ENCODE data around the gene SNX33. TPM values are rescaled to one million over a fixed set of nuclear protein-coding genes. Genes with fewer than 3 reads are reported as not detected.
A peak's percentile ranks its signal among the peaks of the same experiment; 100 is the strongest.
"Not testable (repeated sequence)": the region's sequence is repeated elsewhere in the genome, so short reads cannot be mapped to it uniquely, and the experiment has no call there.

SNX33 gene
- total and polyA plus RNA-seq, 2 experiments from 2014 or later = 6.2 to 21.2 TPM

DNA sequence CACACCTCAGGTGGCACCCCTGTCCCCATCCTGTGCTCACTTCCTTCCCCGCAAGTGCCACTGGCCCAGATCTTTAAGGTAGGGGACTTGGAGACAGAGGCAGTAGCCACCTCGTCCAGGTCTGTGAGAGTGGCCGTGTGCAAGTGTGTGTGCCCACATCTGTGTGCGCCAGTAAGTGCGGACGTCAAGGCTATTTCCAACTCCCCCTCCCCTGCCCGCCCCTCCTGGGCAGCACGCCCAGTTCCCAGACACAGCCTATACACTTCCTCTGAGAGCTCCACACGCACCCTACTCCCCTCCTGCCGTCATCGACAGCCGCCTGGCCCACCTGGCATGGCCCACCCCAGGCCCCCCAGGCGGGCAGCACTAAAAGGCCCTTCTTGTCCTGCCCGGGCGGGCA, 61.7 kb downstream of the SNX33 start:
- H3K27me3 ChIP-seq (ENCODE audit: insufficient read depth) = peaks cover 12% of the 10 kb centered on the region
- not testable (repeated sequence) for H3F3A ChIP-seq (replicated peaks; ENCODE audit: low read depth); H3K79me2 ChIP-seq (replicated peaks; ENCODE audit: insufficient read depth); H3K9me3 Mint-ChIP-seq; H3K4me3 ChIP-seq; ATAC-seq; H2AFZ ChIP-seq; H3K4me2 ChIP-seq; H3K27ac Mint-ChIP-seq; H3K36me3 ChIP-seq (ENCODE audit: insufficient read depth); H3K4me3 Mint-ChIP-seq; H3K9me2 ChIP-seq (ENCODE audit: insufficient read depth); DNase-seq (ENCODE audit: low spot score); H3K27ac ChIP-seq (ENCODE audit: low read depth); H3K36me3 Mint-ChIP-seq (ENCODE audit: low read depth); H3K4me1 ChIP-seq (ENCODE audit: insufficient read depth); H4K20me1 ChIP-seq (replicated peaks; ENCODE audit: insufficient read depth)
- Mint-ChIP-seq H3K4me1 (peaks cover 31% of the 10 kb centered on the region), H3K27me3 (ENCODE audit: insufficient read depth, low read depth, poor library complexity) (peaks cover 17% of the 10 kb centered on the region)

DNA sequence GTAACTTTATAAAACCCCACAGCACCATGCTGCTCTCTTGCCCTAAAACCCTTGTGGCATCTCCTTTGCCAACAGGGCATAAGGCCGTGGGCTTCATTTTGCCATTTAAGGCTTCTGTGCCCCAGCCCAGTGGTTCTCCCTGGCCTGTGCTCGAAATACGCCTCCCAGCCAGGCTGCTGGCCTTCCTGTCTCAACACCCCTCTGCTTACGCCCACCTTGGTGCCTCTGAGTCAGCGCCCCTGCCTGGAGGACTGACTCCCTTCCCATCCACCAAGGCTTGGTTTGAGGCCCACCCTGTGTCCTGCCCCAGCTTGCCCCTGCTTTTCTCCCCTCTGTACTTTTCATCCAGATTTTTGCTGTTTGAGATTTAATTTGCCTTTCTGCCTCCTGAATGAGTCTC, 63.2 kb downstream of the SNX33 start:
- DNase-seq (ENCODE audit: low spot score); H3K79me2 ChIP-seq (replicated peaks; ENCODE audit: insufficient read depth); H3K9me2 ChIP-seq (ENCODE audit: insufficient read depth); H3K36me3 Mint-ChIP-seq (ENCODE audit: low read depth); H4K20me1 ChIP-seq (replicated peaks; ENCODE audit: insufficient read depth); H3K4me2 ChIP-seq; H3K4me1 ChIP-seq (ENCODE audit: insufficient read depth); H2AFZ ChIP-seq; H3K36me3 ChIP-seq (ENCODE audit: insufficient read depth); H3K9me3 Mint-ChIP-seq; H3K27ac ChIP-seq (ENCODE audit: low read depth); H3K4me3 Mint-ChIP-seq; H3K27ac Mint-ChIP-seq; H3F3A ChIP-seq (replicated peaks; ENCODE audit: low read depth); ATAC-seq; H3K4me3 ChIP-seq: not testable (repeated sequence)
- peaks cover 28% of the 10 kb centered on the region for H3K4me1 Mint-ChIP-seq
- H3K27me3 Mint-ChIP-seq (ENCODE audit: insufficient read depth, low read depth, poor library complexity) = peaks cover 18% of the 10 kb centered on the region
- peaks cover 12% of the 10 kb centered on the region for H3K27me3 ChIP-seq (ENCODE audit: insufficient read depth)

DNA sequence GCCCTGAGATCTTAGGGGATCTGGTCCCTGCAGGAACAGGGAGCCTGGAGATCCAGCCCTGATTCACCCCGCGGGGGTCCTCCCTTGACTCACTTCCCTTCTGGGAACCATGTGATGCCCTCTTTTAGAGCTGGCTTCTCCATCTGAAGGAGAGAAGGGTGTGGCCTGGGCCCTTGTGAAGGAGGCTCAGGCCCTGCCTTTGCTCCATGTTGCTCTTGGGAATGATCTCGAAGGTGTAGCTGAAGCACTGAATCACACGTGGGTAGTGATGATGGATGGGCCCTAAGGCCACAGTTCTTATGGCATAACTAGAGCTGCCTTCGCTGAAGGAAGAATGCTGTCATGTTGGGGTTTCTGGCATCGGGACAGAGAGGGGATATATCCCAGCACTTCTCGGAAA, 63.8 kb downstream of the SNX33 start:
- H3K27ac ChIP-seq (ENCODE audit: low read depth); H3F3A ChIP-seq (replicated peaks; ENCODE audit: low read depth); H3K36me3 Mint-ChIP-seq (ENCODE audit: low read depth); DNase-seq (ENCODE audit: low spot score); H4K20me1 ChIP-seq (replicated peaks; ENCODE audit: insufficient read depth); H2AFZ ChIP-seq; H3K36me3 ChIP-seq (ENCODE audit: insufficient read depth); H3K4me1 ChIP-seq (ENCODE audit: insufficient read depth); H3K4me2 ChIP-seq; H3K9me3 Mint-ChIP-seq; H3K4me3 ChIP-seq; ATAC-seq; H3K79me2 ChIP-seq (replicated peaks; ENCODE audit: insufficient read depth); H3K27ac Mint-ChIP-seq; H3K9me2 ChIP-seq (ENCODE audit: insufficient read depth): not testable (repeated sequence)
- peaks cover 24% of the 10 kb centered on the region for H3K4me1 Mint-ChIP-seq
- H3K27me3 ChIP-seq (ENCODE audit: insufficient read depth) = peaks cover 12% of the 10 kb centered on the region
- peak overlapping the region; percentile 49; the same call in 2 of the 3 replicates for H3K4me3 Mint-ChIP-seq
- peaks cover 18% of the 10 kb centered on the region for H3K27me3 Mint-ChIP-seq (ENCODE audit: insufficient read depth, low read depth, poor library complexity)

Other genes with a start within 250 kb of the SNX33 start
- gene SIN3A, start 196.2 kb upstream of the SNX33 start, total RNA-seq (2014; rRNA removed; shearing (Covaris generic)) = 68.4 and 73.0 TPM in 2 replicates
- gene SIN3A, start 196.2 kb upstream of the SNX33 start, polyA plus RNA-seq (2016; fragmentation: Nextera tagmentation; extraction: Ambion mirVana) = 22.6 and 24.3 TPM in 2 replicates
- gene PTPN9, start 68.6 kb upstream of the SNX33 start, total RNA-seq (2014; rRNA removed; shearing (Covaris generic)) = 27.2 and 32.7 TPM in 2 replicates
- gene PTPN9, start 68.6 kb upstream of the SNX33 start, polyA plus RNA-seq (2016; fragmentation: Nextera tagmentation; extraction: Ambion mirVana) = 12.1 and 13.3 TPM in 2 replicates
- gene SNUPN, start 22.2 kb upstream of the SNX33 start, total RNA-seq (2014; rRNA removed; shearing (Covaris generic)) = 27.7 and 31.5 TPM in 2 replicates
- gene SNUPN, start 22.2 kb upstream of the SNX33 start, polyA plus RNA-seq (2016; fragmentation: Nextera tagmentation; extraction: Ambion mirVana) = 20.5 and 22.4 TPM in 2 replicates
- gene IMP3, start 7.7 kb upstream of the SNX33 start, total RNA-seq (2014; rRNA removed; shearing (Covaris generic)) = 315 and 319 TPM in 2 replicates
- 210 and 219 TPM in 2 replicates for gene IMP3, start 7.7 kb upstream of the SNX33 start, polyA plus RNA-seq (2016; fragmentation: Nextera tagmentation; extraction: Ambion mirVana)
- 3.6 and 4.0 TPM in 2 replicates for gene CSPG4, start 64.9 kb downstream of the SNX33 start, total RNA-seq (2014; rRNA removed; shearing (Covaris generic))
- gene CSPG4, start 64.9 kb downstream of the SNX33 start, polyA plus RNA-seq (2016; fragmentation: Nextera tagmentation; extraction: Ambion mirVana) = 0.27 and 0.33 TPM in 2 replicates
- 29.3 and 37.6 TPM in 2 replicates for gene UBE2Q2, start 195.5 kb downstream of the SNX33 start, total RNA-seq (2014; rRNA removed; shearing (Covaris generic))
- gene UBE2Q2, start 195.5 kb downstream of the SNX33 start, polyA plus RNA-seq (2016; fragmentation: Nextera tagmentation; extraction: Ambion mirVana) = 14.9 and 23.7 TPM in 2 replicates